Fibroblast of pulmonary artery (primary cell): ENCODE data around the gene MAGI1.
"Not testable (repeated sequence)": the region's sequence is repeated elsewhere in the genome, so short reads cannot be mapped to it uniquely, and the experiment has no call there.

Experiments used
- DNase-seq: peaks from one replicate; pipeline ENCODE4 v3.0.0-alpha.2; 2010; ENCODE audit warnings: low read depth
- H3K4me3 ChIP-seq: replicated peaks from 2 replicates; pipeline ENCODE4 v1.5.1; 2011; ENCODE audit warnings: low read depth, mild to moderate bottlenecking, control low read depth, low read length, moderate library complexity
- TF ChIP-seq, protein P1 (sequence below): IDR thresholded peaks from 2 replicates; pipeline ENCODE4 v1.5.1; 2011; ENCODE audit warnings: mild to moderate bottlenecking, control low read depth, low read length, inconsistent platforms; ENCODE audit errors: missing control alignments

Gene MAGI1

GRCh38 chr3:65867463-65868210 lies 171.1 kb downstream of the MAGI1 start:
- DNase-seq: no peak
- no peak overlapping the region for H3K4me3 ChIP-seq
- TF ChIP-seq, protein P1, sequence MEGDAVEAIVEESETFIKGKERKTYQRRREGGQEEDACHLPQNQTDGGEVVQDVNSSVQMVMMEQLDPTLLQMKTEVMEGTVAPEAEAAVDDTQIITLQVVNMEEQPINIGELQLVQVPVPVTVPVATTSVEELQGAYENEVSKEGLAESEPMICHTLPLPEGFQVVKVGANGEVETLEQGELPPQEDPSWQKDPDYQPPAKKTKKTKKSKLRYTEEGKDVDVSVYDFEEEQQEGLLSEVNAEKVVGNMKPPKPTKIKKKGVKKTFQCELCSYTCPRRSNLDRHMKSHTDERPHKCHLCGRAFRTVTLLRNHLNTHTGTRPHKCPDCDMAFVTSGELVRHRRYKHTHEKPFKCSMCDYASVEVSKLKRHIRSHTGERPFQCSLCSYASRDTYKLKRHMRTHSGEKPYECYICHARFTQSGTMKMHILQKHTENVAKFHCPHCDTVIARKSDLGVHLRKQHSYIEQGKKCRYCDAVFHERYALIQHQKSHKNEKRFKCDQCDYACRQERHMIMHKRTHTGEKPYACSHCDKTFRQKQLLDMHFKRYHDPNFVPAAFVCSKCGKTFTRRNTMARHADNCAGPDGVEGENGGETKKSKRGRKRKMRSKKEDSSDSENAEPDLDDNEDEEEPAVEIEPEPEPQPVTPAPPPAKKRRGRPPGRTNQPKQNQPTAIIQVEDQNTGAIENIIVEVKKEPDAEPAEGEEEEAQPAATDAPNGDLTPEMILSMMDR: no peak

DNA sequence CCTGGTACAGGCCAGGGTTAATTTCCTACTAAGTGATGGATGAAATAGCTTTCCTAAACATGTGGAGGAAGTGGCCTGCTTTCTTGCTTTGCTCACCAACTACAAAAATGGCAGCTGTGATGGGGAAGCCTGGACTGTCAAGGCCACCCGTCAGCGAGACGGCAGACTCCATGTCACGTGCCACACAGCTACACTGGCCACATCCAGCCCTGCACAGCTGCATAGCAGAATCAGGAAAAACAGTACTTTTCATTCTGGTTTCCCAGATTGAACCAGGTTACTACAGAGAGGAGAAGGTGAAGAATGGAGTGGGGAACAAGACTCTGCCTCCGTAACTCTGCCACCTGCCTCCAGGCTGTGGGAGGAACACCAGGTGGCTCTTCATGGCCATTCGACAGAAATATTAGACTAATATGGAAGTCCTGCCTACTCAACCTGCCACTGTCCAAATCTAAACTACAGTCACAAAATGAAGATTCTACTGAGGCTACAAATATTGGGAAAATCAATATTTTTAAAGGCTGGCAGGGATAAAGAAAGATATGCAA lies 174.3 kb downstream of the MAGI1 start:
- H3K4me3 ChIP-seq: no peak overlapping the region
- TF ChIP-seq, protein P1: no peak
- no peak for DNase-seq

GRCh38 chr3:65861718-65862117 lies 177.0 kb downstream of the MAGI1 start:
- H3K4me3 ChIP-seq: no peak overlapping the region
- TF ChIP-seq, protein P1: no peak
- DNase-seq: no peak

GRCh38 chr3:65859612-65860011 lies 179.1 kb downstream of the MAGI1 start:
- DNase-seq: not testable (repeated sequence)

GRCh38 chr3:65858749-65859148 lies 180.0 kb downstream of the MAGI1 start:
- DNase-seq: no peak
- TF ChIP-seq, protein P1: no peak
- no peak overlapping the region for H3K4me3 ChIP-seq

More at GRCh38 chr3:65859612-65860011, 179.1 kb downstream of the MAGI1 start:
- not testable (repeated sequence) for H3K4me3 ChIP-seq

DNA sequence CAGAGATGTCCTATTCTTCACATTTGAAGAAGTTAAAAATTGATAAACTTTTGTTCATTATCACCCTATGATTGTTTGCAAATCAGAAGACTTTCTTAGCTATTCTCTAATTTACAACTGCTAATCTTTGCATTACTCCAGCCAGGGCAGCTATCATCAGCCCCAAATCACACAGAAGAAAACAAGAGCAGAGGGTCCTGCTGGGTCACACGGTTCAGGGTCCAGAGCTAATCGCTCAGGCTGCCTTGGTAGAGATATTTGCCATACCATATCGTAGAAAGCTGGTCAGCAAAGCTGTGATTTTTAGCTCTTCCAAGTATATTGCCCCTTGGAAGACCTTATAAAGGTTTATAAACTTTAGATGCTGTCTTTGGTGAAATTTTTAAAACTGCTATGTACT lies 181.4 kb downstream of the MAGI1 start:
- no peak overlapping the region for H3K4me3 ChIP-seq
- no peak for DNase-seq
- TF ChIP-seq, protein P1: no peak

GRCh38 chr3:65856907-65857306 lies 181.8 kb downstream of the MAGI1 start:
- H3K4me3 ChIP-seq: no peak overlapping the region
- no peak for DNase-seq
- TF ChIP-seq, protein P1: no peak
